Measurements from ENCODE around the gene GBA2. TPM values are rescaled to one million over a fixed set of nuclear protein-coding genes. Genes with fewer than 3 reads are reported as not detected.

The GBA2 gene
- polyA plus RNA-seq, 1 donor (not counting 4 experiments of a cell fraction or from before 2014, with no cell fraction given): 31.7 TPM

GRCh38 chr9:35730486-35730854 lies 18.6 kb downstream of the GBA2 start:
- no peak for TF ChIP-seq CTCF (optimal IDR thresholded peaks at IDR 0.05 in 1 of 3, IDR thresholded peaks at IDR 0.05 in 1 of 3, conservative IDR thresholded peaks at IDR 0.05 in 1 of 3; ENCODE audit: extremely low read depth in 1 of 3, insufficient read depth in 2 of 3, low read length in 3 of 3)
- TF ChIP-seq EZH2 (IDR thresholded peaks at IDR 0.05; ENCODE audit: low read length): no peak
- dilution Hi-C loops (cut with MboI; ENCODE audit: extremely low pct_ligation_motif_present, low sequenced_read_pairs): no loop called here
- Histone ChIP-seq H3K27me3 (ENCODE audit: control insufficient read depth, extremely low read depth, insufficient read depth, low read length) (no peaks in the 10 kb centered on the region), H3K9me3 (ENCODE audit: control insufficient read depth, low read depth, low read length) (no peaks in the 10 kb centered on the region), H3K4me2 (ENCODE audit: control insufficient read depth, extremely low read depth, insufficient read depth, low read depth, low read length) (peak overlapping the region; percentile 95), H3K4me3 (ENCODE audit: control insufficient read depth in 2 of 3, extremely low read depth in 1 of 3, insufficient read depth in 2 of 3, low read depth in 1 of 3, low read length in 3 of 3) (peak overlapping the region in 2 of 3 experiments; percentile 65 to 95), H3K4me1 (ENCODE audit: control insufficient read depth, extremely low read depth, insufficient read depth, low read length) (peaks cover 47% of the 10 kb centered on the region), H3K9me1 (ENCODE audit: control insufficient read depth, extremely low read depth, insufficient read depth, low read length) (peaks cover 7% of the 10 kb centered on the region), H2AFZ (ENCODE audit: control insufficient read depth, low read length) (no peak overlapping the region), H3K27ac (ENCODE audit: control insufficient read depth, insufficient read depth, low read length) (no peak overlapping the region), H3K79me2 (ENCODE audit: control insufficient read depth, insufficient read depth, low read length) (peaks cover 58% of the 10 kb centered on the region), H4K20me1 (ENCODE audit: control insufficient read depth, extremely low read depth, insufficient read depth, low read length) (peaks cover 26% of the 10 kb centered on the region), H3K36me3 (ENCODE audit: control insufficient read depth in 2 of 2, extremely low read depth in 1 of 2, insufficient read depth in 2 of 2, low read length in 2 of 2) (peaks cover 2 to 11% of the 10 kb centered on the region in 2 experiments), H3K9ac (ENCODE audit: control insufficient read depth, extremely low read depth, insufficient read depth, low read length) (no peak overlapping the region)
- DNase-seq (ENCODE audit: low read depth, low spot score): no peak
- no peak for FAIRE-seq

- TF ChIP-seq EZH2 (IDR thresholded peaks at IDR 0.05; ENCODE audit: low read length) (no peak), CTCF (optimal IDR thresholded peaks at IDR 0.05 in 1 of 3, IDR thresholded peaks at IDR 0.05 in 1 of 3, conservative IDR thresholded peaks at IDR 0.05 in 1 of 3; ENCODE audit: extremely low read depth in 1 of 3, insufficient read depth in 2 of 3, low read length in 3 of 3) (peak; percentile 72 to 78 (median 75))
- H3K27ac ChIP-seq (ENCODE audit: control insufficient read depth, insufficient read depth, low read length): peak overlapping the region; percentile 1
- H3K27me3 ChIP-seq (ENCODE audit: control insufficient read depth, extremely low read depth, insufficient read depth, low read length): no peaks in the 10 kb centered on the region
- peak overlapping the region in 2 of 3 experiments; percentile 38 to 95 for H3K4me3 ChIP-seq (ENCODE audit: control insufficient read depth in 2 of 3, extremely low read depth in 1 of 3, insufficient read depth in 2 of 3, low read depth in 1 of 3, low read length in 3 of 3)
- H3K9me3 ChIP-seq (ENCODE audit: control insufficient read depth, low read depth, low read length): no peaks in the 10 kb centered on the region
- dilution Hi-C loops (cut with MboI; ENCODE audit: extremely low pct_ligation_motif_present, low sequenced_read_pairs): no loop called here
- H3K9ac ChIP-seq (ENCODE audit: control insufficient read depth, extremely low read depth, insufficient read depth, low read length): no peak overlapping the region
- H3K4me1 ChIP-seq (ENCODE audit: control insufficient read depth, extremely low read depth, insufficient read depth, low read length): peaks cover 47% of the 10 kb centered on the region
- H3K9me1 ChIP-seq (ENCODE audit: control insufficient read depth, extremely low read depth, insufficient read depth, low read length): peaks cover 7% of the 10 kb centered on the region
- peak overlapping the region; percentile 95 for H3K4me2 ChIP-seq (ENCODE audit: control insufficient read depth, extremely low read depth, insufficient read depth, low read depth, low read length)
- peaks cover 26% of the 10 kb centered on the region for H4K20me1 ChIP-seq (ENCODE audit: control insufficient read depth, extremely low read depth, insufficient read depth, low read length)
- H3K79me2 ChIP-seq (ENCODE audit: control insufficient read depth, insufficient read depth, low read length): peaks cover 62% of the 10 kb centered on the region
- DNase-seq (ENCODE audit: low read depth, low spot score) (peak; percentile 49), FAIRE-seq (peak; percentile 60)
- peaks cover 4 to 15% of the 10 kb centered on the region in 2 experiments for H3K36me3 ChIP-seq (ENCODE audit: control insufficient read depth in 2 of 2, extremely low read depth in 1 of 2, insufficient read depth in 2 of 2, low read length in 2 of 2)
- no peak overlapping the region for H2AFZ ChIP-seq (ENCODE audit: control insufficient read depth, low read length)
Measured at GRCh38 chr9:35729700-35730485, 19.1 kb downstream of the GBA2 start.
